HG03342 (cell line): Measurements from ENCODE around the gene ST3GAL6.
"Not testable (repeated sequence)": the region's sequence is repeated elsewhere in the genome, so short reads cannot be mapped to it uniquely, and the experiment has no call there.

ENCODE experiments used
- ATAC-seq: cut with Tn5 transposase; IDR thresholded peaks from one replicate; pipeline ENCODE4 v1.9.1; 2021; ENCODE audit warnings: mild to moderate bottlenecking, moderate library complexity; ENCODE audit not compliant: unreplicated experiment

The ST3GAL6 gene

GRCh38 chr3:98799479-98799878 lies 36.3 kb downstream of the ST3GAL6 start:
- ATAC-seq, result no peak

DNA sequence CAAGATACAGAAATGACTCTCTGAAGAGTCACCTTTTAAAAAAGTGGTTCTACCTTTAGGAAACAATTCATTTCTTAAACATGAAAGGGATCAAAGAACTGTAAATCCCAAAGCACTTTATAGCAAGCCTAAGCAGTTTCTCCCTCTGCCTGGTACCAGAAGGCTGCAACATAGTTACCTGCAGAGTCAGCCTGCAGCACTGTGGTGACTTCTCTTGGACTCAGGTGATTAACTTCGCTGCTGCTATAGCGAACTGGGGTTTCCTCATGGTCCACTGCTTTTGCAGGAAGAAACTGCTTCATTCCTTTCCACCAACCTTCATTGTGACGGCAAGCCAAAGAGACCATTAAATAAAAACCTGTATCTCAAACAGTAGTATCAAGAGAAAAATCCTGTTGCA lies 37.3 kb downstream of the ST3GAL6 start:
- no peak for ATAC-seq

GRCh38 chr3:98801043-98801747 lies 38.1 kb downstream of the ST3GAL6 start:
- no peak for ATAC-seq

GRCh38 chr3:98805571-98805970 lies 42.4 kb downstream of the ST3GAL6 start:
- no peak for ATAC-seq

GRCh38 chr3:98806521-98806920 lies 43.4 kb downstream of the ST3GAL6 start:
- ATAC-seq, result peak; percentile 47

GRCh38 chr3:98807011-98807410 lies 43.9 kb downstream of the ST3GAL6 start:
- ATAC-seq, result no peak

DNA sequence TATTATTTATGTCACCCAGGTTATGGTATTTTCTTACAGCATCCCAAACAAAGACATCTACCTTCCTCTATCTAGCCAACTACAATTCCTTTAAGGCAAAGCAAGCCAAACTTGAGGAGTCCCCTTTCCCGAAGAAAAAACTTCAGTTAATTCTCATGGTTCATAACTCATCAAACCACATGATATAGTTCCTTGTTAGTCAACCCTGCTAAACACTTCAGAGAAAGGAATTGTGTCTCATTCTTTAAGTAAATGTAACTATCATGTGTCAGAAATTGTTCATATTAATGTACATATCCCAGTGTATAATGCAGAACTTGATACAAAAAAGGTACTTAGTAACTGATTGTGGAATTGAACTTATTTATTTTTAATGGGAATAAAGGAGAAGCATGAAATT lies 44.4 kb downstream of the ST3GAL6 start:
- ATAC-seq, result no peak

GRCh38 chr3:98808071-98808470 lies 44.9 kb downstream of the ST3GAL6 start:
- ATAC-seq, result no peak

DNA sequence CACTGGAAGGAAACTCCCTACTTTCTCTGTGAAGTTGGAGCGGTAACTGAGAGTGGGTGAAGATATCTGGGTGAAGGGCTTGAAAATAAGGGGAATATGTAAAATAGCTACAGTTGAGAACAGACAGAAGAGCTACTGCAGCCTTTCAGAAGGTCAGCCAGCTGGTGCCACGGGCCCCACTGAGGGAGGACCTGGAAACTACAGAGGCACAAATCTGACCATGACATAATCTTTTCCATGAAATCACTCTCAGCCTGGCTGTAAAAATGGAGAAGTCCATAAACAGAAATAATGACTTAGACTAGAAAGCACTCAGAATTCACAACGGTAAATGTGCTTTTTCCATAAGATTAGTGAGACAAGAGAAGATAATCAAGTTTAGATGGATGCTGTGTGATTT lies 46.4 kb downstream of the ST3GAL6 start:
- ATAC-seq, result no peak

GRCh38 chr3:98811048-98811447 lies 47.9 kb downstream of the ST3GAL6 start:
- no peak for ATAC-seq

DNA sequence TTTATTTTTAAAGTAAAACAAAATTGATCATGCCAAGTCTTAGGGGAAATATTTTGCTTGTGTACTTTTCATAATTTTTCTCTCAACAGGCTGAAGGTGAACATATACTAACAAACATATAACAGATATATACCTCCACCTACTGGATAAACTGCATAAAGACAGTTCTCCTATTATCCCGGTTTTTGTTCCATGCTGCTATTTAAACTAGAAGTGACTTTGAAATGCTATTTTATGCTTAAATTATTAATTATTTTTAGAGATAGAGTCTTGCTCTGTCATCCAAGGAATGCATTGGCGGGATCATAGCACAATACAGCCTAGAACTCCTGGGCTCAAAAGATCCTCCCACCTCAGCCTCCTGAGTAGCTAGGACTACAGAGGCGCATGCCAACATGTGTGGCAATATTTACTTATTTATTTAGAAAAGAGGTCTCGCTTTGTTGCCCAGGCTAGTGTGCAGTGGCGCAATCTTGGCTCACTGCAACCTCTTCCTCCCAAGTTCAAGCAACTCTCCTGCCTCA lies 49.8 kb downstream of the ST3GAL6 start:
- peak; percentile 50 for ATAC-seq

DNA sequence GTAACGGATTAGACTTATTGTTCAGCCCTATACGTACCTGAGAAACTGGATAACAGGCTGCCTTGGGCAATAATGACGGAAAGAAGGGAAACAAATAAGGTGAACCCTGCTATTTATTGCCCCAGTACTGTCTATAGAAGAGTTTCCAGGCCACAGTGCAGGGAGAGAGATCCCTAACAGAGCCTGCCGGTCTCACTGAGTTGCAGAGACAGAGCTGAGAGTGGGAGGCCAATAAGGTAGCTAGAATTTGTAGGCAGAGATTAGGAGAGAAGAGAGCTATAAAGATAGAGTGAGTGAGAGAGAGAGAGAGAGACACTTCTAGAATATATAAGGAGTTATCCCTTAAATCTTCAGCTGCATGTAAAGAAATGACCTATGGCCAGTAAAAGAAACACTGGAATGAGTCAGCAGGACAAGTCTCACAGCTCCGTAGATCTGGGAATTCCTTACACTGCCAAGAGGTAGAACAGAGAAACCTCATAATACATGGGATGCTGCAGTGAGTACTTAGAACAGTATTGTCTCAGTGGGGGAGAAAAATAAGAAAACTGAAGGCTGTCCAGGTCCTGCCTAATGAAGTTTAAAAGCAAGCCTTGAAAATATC lies 51.8 kb downstream of the ST3GAL6 start:
- no peak for ATAC-seq

GRCh38 chr3:98817547-98818041 lies 54.5 kb downstream of the ST3GAL6 start:
- peak; percentile 85 for ATAC-seq

- no peak for ATAC-seq
Measured at GRCh38 chr3:98821063-98821462, 57.9 kb downstream of the ST3GAL6 start.

DNA sequence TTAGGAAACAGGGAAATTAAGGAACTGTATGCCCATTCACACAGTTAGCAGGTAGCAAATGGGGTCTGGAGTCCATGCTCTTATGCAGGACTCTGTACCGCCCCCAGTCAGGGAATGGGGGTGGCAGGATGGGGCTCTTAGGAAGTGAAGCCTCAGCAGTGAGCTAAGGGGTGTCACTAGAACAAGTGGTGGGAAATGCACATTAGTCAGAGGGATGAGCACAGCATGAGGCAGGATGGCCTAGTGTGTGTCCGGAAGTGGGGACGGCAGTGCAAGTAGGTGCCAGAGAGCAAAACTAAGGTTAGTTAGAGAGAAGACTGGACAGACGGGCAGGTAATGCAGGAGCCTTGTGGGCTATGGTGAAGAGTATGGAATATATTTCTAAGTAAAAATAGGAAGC lies 60.7 kb downstream of the ST3GAL6 start:
- ATAC-seq, result no peak

GRCh38 chr3:98824256-98824655 lies 61.1 kb downstream of the ST3GAL6 start:
- ATAC-seq, result no peak

DNA sequence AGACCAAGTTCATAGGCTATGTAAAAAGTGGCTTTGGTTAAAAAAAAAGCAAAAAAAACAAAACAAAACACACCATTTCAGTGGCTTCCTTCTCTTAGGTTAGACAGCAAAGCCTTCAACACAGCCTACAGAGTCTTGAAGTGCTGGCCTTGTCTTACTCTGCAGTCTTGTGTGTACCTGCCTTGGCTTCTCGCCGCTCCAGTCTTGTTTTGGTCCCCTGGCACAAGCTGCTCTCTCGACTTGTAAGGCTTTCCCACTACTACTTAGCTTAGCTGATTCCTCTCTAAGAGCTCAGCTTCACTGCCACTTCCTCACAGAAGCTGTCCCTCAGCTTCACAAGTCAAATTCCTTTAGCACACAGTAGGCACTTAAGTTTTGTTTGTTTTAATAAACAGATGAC lies 63.0 kb downstream of the ST3GAL6 start:
- ATAC-seq, result no peak

GRCh38 chr3:98827221-98827920 lies 64.2 kb downstream of the ST3GAL6 start:
- ATAC-seq, result no peak

DNA sequence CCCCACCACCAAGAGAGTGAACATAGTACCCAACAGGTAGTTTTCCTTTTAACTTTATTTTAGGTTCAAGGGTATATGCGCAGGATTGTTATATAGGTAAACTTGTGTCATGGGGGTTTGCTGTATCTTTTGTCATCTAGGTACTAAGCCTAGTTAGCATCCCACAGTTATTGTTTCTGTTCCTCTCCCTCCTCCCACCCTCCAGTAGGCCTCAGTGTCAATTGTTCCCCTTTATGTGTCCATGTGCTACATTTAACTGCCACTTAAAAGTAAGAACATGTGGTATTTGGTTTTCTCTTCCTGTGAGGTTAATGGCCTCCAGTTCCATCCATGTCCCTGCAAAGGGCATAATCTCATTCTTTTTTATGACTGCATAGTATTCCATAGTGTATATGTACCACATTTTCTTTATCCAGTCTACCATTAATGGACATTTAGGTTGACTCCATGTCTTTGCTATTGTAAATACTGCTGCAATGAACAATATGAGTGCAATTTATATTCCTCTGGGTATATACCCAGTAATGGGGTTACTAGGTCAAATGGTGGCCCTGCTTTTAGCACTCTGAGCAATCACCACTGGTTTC lies 66.2 kb downstream of the ST3GAL6 start:
- no peak for ATAC-seq

- not testable (repeated sequence) for ATAC-seq
Measured at GRCh38 chr3:98831060-98831459, 67.9 kb downstream of the ST3GAL6 start.

- ATAC-seq, result no peak
Measured at GRCh38 chr3:98839846-98840245, 76.7 kb downstream of the ST3GAL6 start.
